Mesendoderm (in vitro differentiated cells): ENCODE data around the gene INSM2.

Experiments
- DNase-seq: peaks from one replicate; pipeline ENCODE4 v3.0.0; 2013
- H2AK5ac ChIP-seq: 2 replicates; pipeline ENCODE4 v1.6.1; 2013; ENCODE audit warnings: low read length, inconsistent platforms
- H2BK120ac ChIP-seq: 2 replicates; pipeline ENCODE4 v1.6.1; 2013; ENCODE audit warnings: low read depth, mild to moderate bottlenecking, low read length, moderate library complexity, mixed read lengths
- H2BK15ac ChIP-seq: replicated peaks from 2 replicates; pipeline ENCODE4 v1.6.1; 2013; ENCODE audit warnings: low read depth, mild to moderate bottlenecking, moderate library complexity
- H2BK5ac ChIP-seq: 2 replicates; pipeline ENCODE4 v1.6.1; 2013; ENCODE audit warnings: low read length, inconsistent platforms
- H3K18ac ChIP-seq: 2 replicates; pipeline ENCODE4 v1.6.1; 2013; ENCODE audit warnings: mild to moderate bottlenecking, low read length, mixed read lengths
- H3K23ac ChIP-seq: one replicate; pipeline ENCODE4 v1.6.1; 2013; ENCODE audit warnings: low read length
- H3K27ac ChIP-seq: 2 replicates; pipeline ENCODE4 v1.5.1; 2013; ENCODE audit warnings: low read depth, mild to moderate bottlenecking, inconsistent platforms, low read length, moderate library complexity
- H3K27me3 ChIP-seq: 2 replicates; pipeline ENCODE4 v1.6.1; 2013; ENCODE audit warnings: low read length, control low read depth, mild to moderate bottlenecking, inconsistent platforms; ENCODE audit not compliant: insufficient read depth, poor library complexity
- H3K36me3 ChIP-seq: 2 replicates; pipeline ENCODE4 v1.6.1; 2013; ENCODE audit warnings: low read length, inconsistent platforms; ENCODE audit not compliant: control insufficient read depth, insufficient read depth
- H3K4ac ChIP-seq: one replicate; pipeline ENCODE4 v1.6.1; 2013; ENCODE audit warnings: low read depth, mild to moderate bottlenecking, low read length, moderate library complexity
- H3K4me1 ChIP-seq: 2 replicates; pipeline ENCODE4 v1.6.1; 2013; ENCODE audit warnings: low read depth, low read length, inconsistent platforms; ENCODE audit not compliant: control insufficient read depth
- H3K4me2 ChIP-seq: 2 replicates; pipeline ENCODE4 v1.6.1; 2013; ENCODE audit warnings: low read length
- H3K4me3 ChIP-seq: 2 replicates; pipeline ENCODE4 v1.5.1; 2013; ENCODE audit warnings: mild to moderate bottlenecking, low read length
- H3K56ac ChIP-seq: one replicate; pipeline ENCODE4 v1.6.1; 2013; ENCODE audit warnings: low read length
- H3K79me1 ChIP-seq: 2 replicates; pipeline ENCODE4 v1.6.1; 2013; ENCODE audit warnings: low read length, inconsistent platforms
- H3K79me2 ChIP-seq: 2 replicates; pipeline ENCODE4 v1.6.1; 2013; ENCODE audit warnings: mild to moderate bottlenecking, low read length; ENCODE audit not compliant: control insufficient read depth, insufficient read depth
- H3K9ac ChIP-seq: 2 replicates; pipeline ENCODE4 v1.6.1; 2013; ENCODE audit warnings: low read length, inconsistent platforms
- H4K5ac ChIP-seq: one replicate; pipeline ENCODE4 v1.6.1; 2013; ENCODE audit warnings: low read length
- H4K8ac ChIP-seq: one replicate; pipeline ENCODE4 v1.6.1; 2013; ENCODE audit warnings: low read depth, mild to moderate bottlenecking, control low read depth, low read length, moderate library complexity
- WGBS: extraction: QIAGEN DNeasy Blood & Tissue Kit; methylation state at CpG from one replicate; pipeline ENCODE4 v1.1.7; 2013; ENCODE audit warnings: low lambda C conversion rate, missing lambda C conversion rate; ENCODE audit not compliant: insufficient coverage; ENCODE audit errors: extremely low coverage; 5-methylcytosine and 5-hydroxymethylcytosine counted together

The INSM2 gene

GRCh38 chr14:35506461-35506860, 27.5 kb upstream of the INSM2 start:
- no peak overlapping the region for H3K9ac ChIP-seq
- H3K4me1 ChIP-seq = no peaks in the 10 kb centered on the region
- no peaks in the 10 kb centered on the region for H3K79me2 ChIP-seq
- H4K8ac ChIP-seq = no peak overlapping the region
- no peak overlapping the region for H3K27ac ChIP-seq
- no peak overlapping the region for H2BK120ac ChIP-seq
- no peak for DNase-seq
- no CpG with 5 or more reads among the region's 6 CpGs for WGBS
- no peaks in the 10 kb centered on the region for H3K79me1 ChIP-seq
- H3K27me3 ChIP-seq = no peaks in the 10 kb centered on the region
- H4K5ac ChIP-seq = no peak overlapping the region
- H3K4ac ChIP-seq = no peak overlapping the region
- no peak overlapping the region for H3K18ac ChIP-seq
- no peak overlapping the region for H3K56ac ChIP-seq
- H3K4me3 ChIP-seq = no peak overlapping the region
- H2AK5ac ChIP-seq = no peak overlapping the region
- H2BK5ac ChIP-seq = no peak overlapping the region
- H3K4me2 ChIP-seq = no peak overlapping the region
- no peaks in the 10 kb centered on the region for H3K36me3 ChIP-seq
- H3K23ac ChIP-seq = no peak overlapping the region
- no peak overlapping the region for H2BK15ac ChIP-seq

- no peak for DNase-seq
- no peak overlapping the region for H3K4me2 ChIP-seq
Observed at GRCh38 chr14:35506927-35507326, 27.0 kb upstream of the INSM2 start.

GRCh38 chr14:35509846-35510245, 24.1 kb upstream of the INSM2 start:
- Histone ChIP-seq H3K4me2 (no peak overlapping the region), H2BK120ac (no peak overlapping the region), H3K27me3 (no peaks in the 10 kb centered on the region), H2AK5ac (no peak overlapping the region), H2BK15ac (no peak overlapping the region), H4K8ac (no peak overlapping the region), H3K4me1 (no peaks in the 10 kb centered on the region), H2BK5ac (no peak overlapping the region), H3K79me2 (no peaks in the 10 kb centered on the region), H3K79me1 (no peaks in the 10 kb centered on the region), H4K5ac (no peak overlapping the region), H3K23ac (no peak overlapping the region), H3K36me3 (no peaks in the 10 kb centered on the region), H3K4me3 (no peak overlapping the region), H3K4ac (no peak overlapping the region), H3K56ac (no peak overlapping the region), H3K27ac (no peak overlapping the region), H3K18ac (no peak overlapping the region), H3K9ac (no peak overlapping the region)
- DNase-seq = no peak
- WGBS = no CpG with 5 or more reads among the region's 2 CpGs

More at GRCh38 chr14:35506927-35507326, 27.0 kb upstream of the INSM2 start:
- no peak overlapping the region for H3K9ac ChIP-seq
- H3K79me1 ChIP-seq = no peaks in the 10 kb centered on the region
- H2BK5ac ChIP-seq = no peak overlapping the region
- no peak overlapping the region for H4K8ac ChIP-seq
- no peaks in the 10 kb centered on the region for H3K27me3 ChIP-seq
- H3K56ac ChIP-seq = no peak overlapping the region
- H3K4me3 ChIP-seq = no peak overlapping the region
- H3K27ac ChIP-seq = no peak overlapping the region
- H2AK5ac ChIP-seq = no peak overlapping the region
- H4K5ac ChIP-seq = no peak overlapping the region
- no peak overlapping the region for H3K4ac ChIP-seq
- no peak overlapping the region for H3K18ac ChIP-seq
- no peak overlapping the region for H3K23ac ChIP-seq
- no peaks in the 10 kb centered on the region for H3K4me1 ChIP-seq
- H2BK15ac ChIP-seq = no peak overlapping the region
- no peaks in the 10 kb centered on the region for H3K36me3 ChIP-seq
- no peaks in the 10 kb centered on the region for H3K79me2 ChIP-seq
- no peak overlapping the region for H2BK120ac ChIP-seq

GRCh38 chr14:35512765-35513164, 21.2 kb upstream of the INSM2 start:
- DNase-seq = no peak
- Histone ChIP-seq H3K9ac (no peak overlapping the region), H2BK15ac (no peak overlapping the region), H3K36me3 (no peaks in the 10 kb centered on the region), H3K4me1 (no peaks in the 10 kb centered on the region), H3K27ac (no peak overlapping the region), H3K27me3 (no peaks in the 10 kb centered on the region), H3K56ac (no peak overlapping the region), H3K4ac (no peak overlapping the region), H3K79me1 (no peaks in the 10 kb centered on the region), H3K4me3 (no peak overlapping the region), H4K5ac (no peak overlapping the region), H2AK5ac (no peak overlapping the region), H2BK120ac (no peak overlapping the region), H3K79me2 (no peaks in the 10 kb centered on the region), H3K23ac (no peak overlapping the region), H3K18ac (no peak overlapping the region), H4K8ac (no peak overlapping the region), H2BK5ac (no peak overlapping the region), H3K4me2 (no peak overlapping the region)
- WGBS = no CpG with 5 or more reads among the region's 4 CpGs

- Histone ChIP-seq H3K36me3 (no peaks in the 10 kb centered on the region), H3K27ac (no peak overlapping the region), H3K9ac (no peak overlapping the region), H3K27me3 (no peaks in the 10 kb centered on the region), H2BK120ac (no peak overlapping the region), H3K4me2 (no peak overlapping the region), H3K4me3 (no peak overlapping the region), H4K5ac (no peak overlapping the region), H3K56ac (no peak overlapping the region), H2BK15ac (no peak overlapping the region), H3K23ac (no peak overlapping the region), H2AK5ac (no peak overlapping the region), H2BK5ac (no peak overlapping the region), H4K8ac (no peak overlapping the region), H3K4me1 (no peaks in the 10 kb centered on the region), H3K4ac (no peak overlapping the region), H3K79me1 (no peaks in the 10 kb centered on the region), H3K79me2 (no peaks in the 10 kb centered on the region), H3K18ac (no peak overlapping the region)
- DNase-seq = no peak
- WGBS = no CpG with 5 or more reads among the region's 1 CpG
Observed at GRCh38 chr14:35515916-35516315, 18.0 kb upstream of the INSM2 start.

- H4K8ac ChIP-seq = no peak overlapping the region
- no peak overlapping the region for H3K18ac ChIP-seq
- H2BK5ac ChIP-seq = no peak overlapping the region
- no peak overlapping the region for H3K56ac ChIP-seq
- H2AK5ac ChIP-seq = no peak overlapping the region
- H3K79me2 ChIP-seq = no peaks in the 10 kb centered on the region
- no peak overlapping the region for H4K5ac ChIP-seq
- no peak overlapping the region for H3K4ac ChIP-seq
- H3K23ac ChIP-seq = no peak overlapping the region
- H2BK15ac ChIP-seq = no peak overlapping the region
- WGBS = no CpG with 5 or more reads among the region's 2 CpGs
- H3K27me3 ChIP-seq = no peaks in the 10 kb centered on the region
- no peaks in the 10 kb centered on the region for H3K36me3 ChIP-seq
- H3K79me1 ChIP-seq = no peaks in the 10 kb centered on the region
- H3K4me2 ChIP-seq = no peak overlapping the region
- no peak overlapping the region for H3K9ac ChIP-seq
- DNase-seq = no peak
- no peak overlapping the region for H2BK120ac ChIP-seq
- no peaks in the 10 kb centered on the region for H3K4me1 ChIP-seq
- no peak overlapping the region for H3K4me3 ChIP-seq
- no peak overlapping the region for H3K27ac ChIP-seq
Observed at GRCh38 chr14:35519986-35520385, 14.0 kb upstream of the INSM2 start.
